ENCODE measurements around the gene CCDC194. TPM values are rescaled to one million over a fixed set of nuclear protein-coding genes. Genes with fewer than 3 reads are reported as not detected.
A peak's percentile ranks its signal among the peaks of the same experiment; 100 is the strongest.

CCDC194 gene
- total RNA-seq, 1 donor from 2014 or later: 0.56 TPM

DNA sequence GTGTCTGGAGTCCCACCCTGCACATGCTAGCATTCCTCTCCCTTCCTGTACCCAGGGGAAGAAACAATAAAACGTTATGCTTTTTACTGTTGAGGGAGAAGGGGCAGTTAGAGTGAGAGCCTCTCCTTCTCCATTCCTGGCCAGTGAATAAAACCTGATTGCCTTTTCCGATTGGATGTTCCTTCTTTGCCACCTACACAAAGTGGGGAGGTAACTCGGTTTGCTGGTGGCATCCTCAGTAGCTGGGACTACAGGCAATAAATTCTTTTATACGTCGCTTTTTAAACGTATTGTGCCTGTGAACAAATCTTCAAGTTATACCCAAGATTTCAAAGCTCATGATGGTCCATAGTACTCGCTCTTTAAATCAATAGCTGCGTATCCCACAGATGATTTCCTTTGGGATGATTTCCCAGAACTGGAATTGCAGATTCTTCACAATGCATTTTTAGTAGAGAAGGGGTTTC is 25.2 kb upstream of the CCDC194 start:
- peak overlapping the region; percentile 33 for H3K4me3 ChIP-seq

DNA sequence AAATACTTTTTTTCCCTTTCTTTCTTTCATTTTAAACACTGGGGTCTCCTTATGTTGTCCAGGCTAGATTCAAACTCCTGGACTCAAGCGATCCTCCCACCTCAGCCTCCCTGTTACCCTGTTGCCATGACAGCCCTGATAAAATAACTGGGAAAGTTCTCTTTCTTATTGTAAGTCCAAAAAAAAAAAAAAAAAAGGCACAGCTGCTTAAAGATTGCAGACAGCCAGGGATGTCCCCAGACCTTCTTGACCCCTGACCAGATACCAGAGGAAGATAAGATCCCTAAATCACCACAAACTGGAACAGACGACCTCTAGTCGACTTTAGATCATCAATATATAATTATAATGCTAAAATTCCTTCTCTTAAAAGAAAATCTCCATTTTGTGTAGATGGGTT is 24.7 kb upstream of the CCDC194 start:
- Histone ChIP-seq H3K79me2 (ENCODE audit: low read depth) (no peaks in the 10 kb centered on the region), H3K9ac (no peak overlapping the region), H3K27ac (no peak overlapping the region), H3K36me3 (no peaks in the 10 kb centered on the region), H3K9me3 (ENCODE audit: low read depth) (no peaks in the 10 kb centered on the region), H3F3A (ENCODE audit: low read depth) (peaks cover 49% of the 10 kb centered on the region), H3K27me3 (no peaks in the 10 kb centered on the region), H3K4me3 (peak overlapping the region; percentile 33), H4K20me1 (ENCODE audit: low read depth) (no peaks in the 10 kb centered on the region), H2AFZ (replicated peaks) (no peak overlapping the region), H3K4me2 (peak overlapping the region; percentile 67), H3K4me1 (peaks cover 15% of the 10 kb centered on the region)
- Mint-ChIP-seq H3K4me1 (peaks cover 24% of the 10 kb centered on the region), H3K36me3 (peaks cover 2% of the 10 kb centered on the region), H3K9me3 (no peaks in the 10 kb centered on the region), H3K27ac (peak overlapping the region; percentile 84), H3K4me3 (peak overlapping the region; percentile 93), H3K27me3 (ENCODE audit: insufficient read depth, low read depth) (peaks cover 14% of the 10 kb centered on the region)
- TF ChIP-seq EZH2phosphoT487 (IDR thresholded peaks at IDR 0.05) (no peak), EZH2 (IDR thresholded peaks at IDR 0.05) (no peak)
- TF ChIP-seq, protein P1, sequence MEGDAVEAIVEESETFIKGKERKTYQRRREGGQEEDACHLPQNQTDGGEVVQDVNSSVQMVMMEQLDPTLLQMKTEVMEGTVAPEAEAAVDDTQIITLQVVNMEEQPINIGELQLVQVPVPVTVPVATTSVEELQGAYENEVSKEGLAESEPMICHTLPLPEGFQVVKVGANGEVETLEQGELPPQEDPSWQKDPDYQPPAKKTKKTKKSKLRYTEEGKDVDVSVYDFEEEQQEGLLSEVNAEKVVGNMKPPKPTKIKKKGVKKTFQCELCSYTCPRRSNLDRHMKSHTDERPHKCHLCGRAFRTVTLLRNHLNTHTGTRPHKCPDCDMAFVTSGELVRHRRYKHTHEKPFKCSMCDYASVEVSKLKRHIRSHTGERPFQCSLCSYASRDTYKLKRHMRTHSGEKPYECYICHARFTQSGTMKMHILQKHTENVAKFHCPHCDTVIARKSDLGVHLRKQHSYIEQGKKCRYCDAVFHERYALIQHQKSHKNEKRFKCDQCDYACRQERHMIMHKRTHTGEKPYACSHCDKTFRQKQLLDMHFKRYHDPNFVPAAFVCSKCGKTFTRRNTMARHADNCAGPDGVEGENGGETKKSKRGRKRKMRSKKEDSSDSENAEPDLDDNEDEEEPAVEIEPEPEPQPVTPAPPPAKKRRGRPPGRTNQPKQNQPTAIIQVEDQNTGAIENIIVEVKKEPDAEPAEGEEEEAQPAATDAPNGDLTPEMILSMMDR (IDR thresholded peaks at IDR 0.05): no peak
- no peak for DNase-seq (ENCODE audit: low spot score)

More for the DNA sequence above, 25.2 kb upstream of the CCDC194 start:
- H3K27ac Mint-ChIP-seq: peak overlapping the region; percentile 84
- no peaks in the 10 kb centered on the region for H3K9me3 ChIP-seq (ENCODE audit: low read depth)
- H4K20me1 ChIP-seq (ENCODE audit: low read depth): no peaks in the 10 kb centered on the region
- H3K27ac ChIP-seq: peak overlapping the region; percentile 5
- DNase-seq (ENCODE audit: low spot score): no peak
- H3K36me3 ChIP-seq: no peaks in the 10 kb centered on the region
- peak overlapping the region; percentile 93 for H3K4me3 Mint-ChIP-seq
- H3K9me3 Mint-ChIP-seq: no peaks in the 10 kb centered on the region
- peaks cover 15% of the 10 kb centered on the region for H3K4me1 ChIP-seq
- H3K9ac ChIP-seq: no peak overlapping the region
- H3F3A ChIP-seq (ENCODE audit: low read depth): peaks cover 53% of the 10 kb centered on the region
- no peaks in the 10 kb centered on the region for H3K79me2 ChIP-seq (ENCODE audit: low read depth)
- H3K27me3 ChIP-seq: no peaks in the 10 kb centered on the region
- TF ChIP-seq, protein P1 (IDR thresholded peaks at IDR 0.05): no peak
- TF ChIP-seq EZH2 (IDR thresholded peaks at IDR 0.05): no peak
- TF ChIP-seq EZH2phosphoT487 (IDR thresholded peaks at IDR 0.05): no peak
- peaks cover 2% of the 10 kb centered on the region for H3K36me3 Mint-ChIP-seq
- peaks cover 26% of the 10 kb centered on the region for H3K4me1 Mint-ChIP-seq
- peaks cover 14% of the 10 kb centered on the region for H3K27me3 Mint-ChIP-seq (ENCODE audit: insufficient read depth, low read depth)
- peak overlapping the region; percentile 67 for H3K4me2 ChIP-seq
- H2AFZ ChIP-seq (replicated peaks): no peak overlapping the region

DNA sequence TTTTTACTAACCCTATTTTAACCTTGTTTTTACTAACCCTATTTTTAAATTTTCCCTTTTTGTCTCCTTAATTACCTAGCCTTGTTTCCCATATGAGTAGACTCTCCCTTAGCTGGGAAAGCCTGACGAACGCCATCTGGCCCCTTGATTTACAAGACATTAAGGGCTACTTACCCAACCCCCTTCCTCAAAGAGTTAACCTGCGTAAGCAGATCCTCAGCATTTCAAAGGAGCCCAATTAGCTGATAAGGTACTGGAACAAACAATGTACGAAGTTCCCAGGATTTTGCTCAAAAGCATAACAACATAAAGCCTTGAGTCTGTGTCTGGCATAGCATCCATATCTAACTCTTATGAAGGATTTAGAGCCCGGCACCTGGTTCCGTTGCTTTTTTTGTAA is 21.1 kb upstream of the CCDC194 start:
- Histone ChIP-seq H2AFZ (replicated peaks) (peak overlapping the region; percentile 61), H3K9me3 (ENCODE audit: low read depth) (no peaks in the 10 kb centered on the region)
- peak; percentile 50 for DNase-seq (ENCODE audit: low spot score)

More for the DNA sequence above, 21.1 kb upstream of the CCDC194 start:
- H3K4me3 Mint-ChIP-seq: no peak overlapping the region
- Histone ChIP-seq H4K20me1 (ENCODE audit: low read depth) (no peaks in the 10 kb centered on the region), H3K4me3 (peak overlapping the region; percentile 29), H3K27ac (no peak overlapping the region), H3K79me2 (ENCODE audit: low read depth) (no peaks in the 10 kb centered on the region), H3F3A (ENCODE audit: low read depth) (peaks cover 48% of the 10 kb centered on the region), H3K36me3 (no peaks in the 10 kb centered on the region), H3K4me2 (peak overlapping the region; percentile 75), H3K4me1 (peaks cover 15% of the 10 kb centered on the region), H3K9ac (no peak overlapping the region), H3K27me3 (no peaks in the 10 kb centered on the region)
- TF ChIP-seq EZH2 (IDR thresholded peaks at IDR 0.05) (no peak), EZH2phosphoT487 (IDR thresholded peaks at IDR 0.05) (no peak)
- TF ChIP-seq, protein P1 (IDR thresholded peaks at IDR 0.05): no peak
- H3K27me3 Mint-ChIP-seq (ENCODE audit: insufficient read depth, low read depth): peaks cover 12% of the 10 kb centered on the region
- peaks cover 28% of the 10 kb centered on the region for H3K4me1 Mint-ChIP-seq
- no peaks in the 10 kb centered on the region for H3K9me3 Mint-ChIP-seq
- no peaks in the 10 kb centered on the region for H3K36me3 Mint-ChIP-seq
- peak overlapping the region; percentile 9 for H3K27ac Mint-ChIP-seq

Measured in neural progenitor cell (in vitro differentiated cells).